ENCODE data around the gene RAB3GAP1.
"Not testable (repeated sequence)": the region's sequence is repeated elsewhere in the genome, so short reads cannot be mapped to it uniquely, and the experiment has no call there.

Gene RAB3GAP1

GRCh38 chr2:135030826-135031225 lies 21.3 kb upstream of the RAB3GAP1 start:
- POLR2A ChIA-PET = no interaction called here
- H3K9me3 ChIP-seq (ENCODE audit: control insufficient read depth, insufficient read depth, low read depth, low read length) = no peaks in the 10 kb centered on the region
- CTCF ChIA-PET = no interaction called here
- TF ChIP-seq, protein P1, sequence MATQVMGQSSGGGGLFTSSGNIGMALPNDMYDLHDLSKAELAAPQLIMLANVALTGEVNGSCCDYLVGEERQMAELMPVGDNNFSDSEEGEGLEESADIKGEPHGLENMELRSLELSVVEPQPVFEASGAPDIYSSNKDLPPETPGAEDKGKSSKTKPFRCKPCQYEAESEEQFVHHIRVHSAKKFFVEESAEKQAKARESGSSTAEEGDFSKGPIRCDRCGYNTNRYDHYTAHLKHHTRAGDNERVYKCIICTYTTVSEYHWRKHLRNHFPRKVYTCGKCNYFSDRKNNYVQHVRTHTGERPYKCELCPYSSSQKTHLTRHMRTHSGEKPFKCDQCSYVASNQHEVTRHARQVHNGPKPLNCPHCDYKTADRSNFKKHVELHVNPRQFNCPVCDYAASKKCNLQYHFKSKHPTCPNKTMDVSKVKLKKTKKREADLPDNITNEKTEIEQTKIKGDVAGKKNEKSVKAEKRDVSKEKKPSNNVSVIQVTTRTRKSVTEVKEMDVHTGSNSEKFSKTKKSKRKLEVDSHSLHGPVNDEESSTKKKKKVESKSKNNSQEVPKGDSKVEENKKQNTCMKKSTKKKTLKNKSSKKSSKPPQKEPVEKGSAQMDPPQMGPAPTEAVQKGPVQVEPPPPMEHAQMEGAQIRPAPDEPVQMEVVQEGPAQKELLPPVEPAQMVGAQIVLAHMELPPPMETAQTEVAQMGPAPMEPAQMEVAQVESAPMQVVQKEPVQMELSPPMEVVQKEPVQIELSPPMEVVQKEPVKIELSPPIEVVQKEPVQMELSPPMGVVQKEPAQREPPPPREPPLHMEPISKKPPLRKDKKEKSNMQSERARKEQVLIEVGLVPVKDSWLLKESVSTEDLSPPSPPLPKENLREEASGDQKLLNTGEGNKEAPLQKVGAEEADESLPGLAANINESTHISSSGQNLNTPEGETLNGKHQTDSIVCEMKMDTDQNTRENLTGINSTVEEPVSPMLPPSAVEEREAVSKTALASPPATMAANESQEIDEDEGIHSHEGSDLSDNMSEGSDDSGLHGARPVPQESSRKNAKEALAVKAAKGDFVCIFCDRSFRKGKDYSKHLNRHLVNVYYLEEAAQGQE (tag by site-specific recombination; IDR thresholded peaks at IDR 0.05) = peak; percentile 89
- TF ChIP-seq ZNF223 (tag by site-specific recombination; IDR thresholded peaks at IDR 0.05) = no peak
- no peak for TF ChIP-seq ZNF626 (tag by site-specific recombination; IDR thresholded peaks at IDR 0.05)
- TF ChIP-seq ZBTB1 (tag by site-specific recombination; IDR thresholded peaks at IDR 0.05) = no peak
- TF ChIP-seq ZNF398 (tag by site-specific recombination; IDR thresholded peaks at IDR 0.05) = no peak
- no peak for TF ChIP-seq SETDB1 (IDR thresholded peaks at IDR 0.05; ENCODE audit: insufficient read length, low read length)
- no peak for TF ChIP-seq ZNF426 (tag by site-specific recombination; IDR thresholded peaks at IDR 0.05)
- H3K27ac ChIP-seq (ENCODE audit: extremely low read depth, low read depth, low read length) = no peak overlapping the region
- no peak overlapping the region for H3K4me3 ChIP-seq (ENCODE audit: low read depth, low read length)
- no peaks in the 10 kb centered on the region for H3K4me1 ChIP-seq (ENCODE audit: control insufficient read depth, insufficient read depth, low read length)
- no peaks in the 10 kb centered on the region for H3K36me3 ChIP-seq (ENCODE audit: control insufficient read depth in 2 of 2, insufficient read depth in 1 of 2, low read length in 2 of 2)

DNA sequence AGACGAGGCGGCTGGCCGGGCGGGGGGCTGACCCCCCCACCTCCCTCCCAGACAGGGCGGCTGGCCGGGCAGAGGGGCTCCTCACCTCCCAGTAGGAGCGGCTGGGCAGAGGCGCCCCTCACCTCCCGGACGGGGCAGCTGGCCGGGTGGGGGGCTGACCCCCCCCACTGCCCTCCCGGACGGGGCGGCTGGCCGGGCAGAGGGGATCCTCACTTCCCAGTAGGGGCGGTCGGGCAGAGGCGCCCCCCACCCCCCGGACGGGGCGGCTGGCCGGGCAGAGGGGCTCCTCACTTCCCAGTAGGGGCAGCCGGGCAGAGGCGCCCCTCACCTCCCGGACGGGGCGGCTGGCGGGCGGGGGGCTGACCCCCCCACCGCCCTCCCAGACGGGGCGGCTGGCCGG lies 18.9 kb upstream of the RAB3GAP1 start:
- H3K9me3 ChIP-seq (ENCODE audit: control insufficient read depth, insufficient read depth, low read depth, low read length); H3K36me3 ChIP-seq (ENCODE audit: control insufficient read depth in 2 of 2, insufficient read depth in 1 of 2, low read length in 2 of 2); CTCF ChIA-PET; H3K4me1 ChIP-seq (ENCODE audit: control insufficient read depth, insufficient read depth, low read length); H3K4me3 ChIP-seq (ENCODE audit: low read depth, low read length); POLR2A ChIA-PET; H3K27ac ChIP-seq (ENCODE audit: extremely low read depth, low read depth, low read length): not testable (repeated sequence)

DNA sequence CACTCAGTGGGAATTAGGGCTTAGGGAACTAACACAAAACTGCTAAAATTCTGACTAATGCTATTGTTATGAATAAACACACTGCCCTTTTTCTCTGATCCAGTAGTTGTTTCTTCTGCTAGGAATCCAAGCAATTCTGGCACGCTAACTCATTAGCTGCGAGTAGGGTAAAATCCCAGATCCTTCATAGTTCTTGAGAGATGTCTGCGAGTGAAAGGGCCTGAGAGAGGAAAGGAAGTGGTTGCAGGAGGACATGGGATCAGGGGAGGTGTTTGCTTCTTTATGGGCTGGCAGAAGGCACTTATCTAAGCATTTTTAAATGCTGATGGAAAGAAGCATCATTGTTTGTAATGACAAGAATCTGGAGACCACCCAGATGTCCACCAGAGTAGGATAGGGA lies 14.3 kb upstream of the RAB3GAP1 start:
- no peaks in the 10 kb centered on the region for H3K36me3 ChIP-seq (ENCODE audit: control insufficient read depth in 2 of 2, insufficient read depth in 1 of 2, low read length in 2 of 2)
- CTCF ChIA-PET = interaction anchor here (0.6 to 1.1 kb wide), 3 partner anchors 11 to 33 kb away, joined by 3 read pairs; no protein-coding TSS in a partner anchor
- H3K9me3 ChIP-seq (ENCODE audit: control insufficient read depth, insufficient read depth, low read depth, low read length) = no peaks in the 10 kb centered on the region
- POLR2A ChIA-PET = no interaction called here
- no peaks in the 10 kb centered on the region for H3K4me1 ChIP-seq (ENCODE audit: control insufficient read depth, insufficient read depth, low read length)
- TF ChIP-seq ZNF623 (tag by site-specific recombination; IDR thresholded peaks at IDR 0.05) = no peak
- TF ChIP-seq MYNN (tag by site-specific recombination; IDR thresholded peaks at IDR 0.05; ENCODE audit: borderline replicate concordance) = no peak
- TF ChIP-seq, protein P2, sequence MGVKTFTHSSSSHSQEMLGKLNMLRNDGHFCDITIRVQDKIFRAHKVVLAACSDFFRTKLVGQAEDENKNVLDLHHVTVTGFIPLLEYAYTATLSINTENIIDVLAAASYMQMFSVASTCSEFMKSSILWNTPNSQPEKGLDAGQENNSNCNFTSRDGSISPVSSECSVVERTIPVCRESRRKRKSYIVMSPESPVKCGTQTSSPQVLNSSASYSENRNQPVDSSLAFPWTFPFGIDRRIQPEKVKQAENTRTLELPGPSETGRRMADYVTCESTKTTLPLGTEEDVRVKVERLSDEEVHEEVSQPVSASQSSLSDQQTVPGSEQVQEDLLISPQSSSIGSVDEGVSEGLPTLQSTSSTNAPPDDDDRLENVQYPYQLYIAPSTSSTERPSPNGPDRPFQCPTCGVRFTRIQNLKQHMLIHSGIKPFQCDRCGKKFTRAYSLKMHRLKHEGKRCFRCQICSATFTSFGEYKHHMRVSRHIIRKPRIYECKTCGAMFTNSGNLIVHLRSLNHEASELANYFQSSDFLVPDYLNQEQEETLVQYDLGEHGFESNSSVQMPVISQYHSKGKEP (tag by site-specific recombination; IDR thresholded peaks at IDR 0.05) = no peak
- H3K27ac ChIP-seq (ENCODE audit: extremely low read depth, low read depth, low read length) = no peak overlapping the region
- no peak overlapping the region for H3K4me3 ChIP-seq (ENCODE audit: low read depth, low read length)

DNA sequence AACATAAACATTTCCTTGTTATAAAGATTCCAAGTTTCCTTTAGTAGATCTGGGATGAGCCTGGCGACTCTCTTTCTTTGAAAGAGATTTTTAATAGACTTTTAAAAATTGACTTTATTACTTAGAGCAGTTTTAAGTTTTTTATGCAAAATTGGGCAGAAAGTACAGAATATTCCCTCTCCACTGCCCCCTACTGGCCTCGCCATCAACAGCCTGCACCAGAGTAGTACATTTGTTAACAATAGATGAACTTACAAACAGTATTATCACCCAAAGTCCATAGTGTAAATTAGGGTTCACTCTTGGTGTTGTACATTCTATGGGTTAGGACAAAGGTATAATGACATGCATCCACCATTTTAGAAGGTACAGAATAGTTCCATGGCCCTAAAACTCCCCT lies 8.7 kb upstream of the RAB3GAP1 start:
- H3K9me3 ChIP-seq (ENCODE audit: control insufficient read depth, insufficient read depth, low read depth, low read length) = no peaks in the 10 kb centered on the region
- no peak overlapping the region for H3K27ac ChIP-seq (ENCODE audit: extremely low read depth, low read depth, low read length)
- no peaks in the 10 kb centered on the region; the same call in 1 of the 2 replicates for H3K4me1 ChIP-seq (ENCODE audit: control insufficient read depth, insufficient read depth, low read length)
- CTCF ChIA-PET = interaction anchor here (0.6 to 1.0 kb wide), 4 partner anchors 22 to 236 kb away, joined by 3 read pairs; no protein-coding TSS in a partner anchor
- no peaks in the 10 kb centered on the region for H3K36me3 ChIP-seq (ENCODE audit: control insufficient read depth in 2 of 2, insufficient read depth in 1 of 2, low read length in 2 of 2)
- POLR2A ChIA-PET = no interaction called here
- no peak overlapping the region for H3K4me3 ChIP-seq (ENCODE audit: low read depth, low read length)
- TF ChIP-seq ZNF140 (tag by site-specific recombination; IDR thresholded peaks at IDR 0.05) (no peak), ZBTB10 (tag by site-specific recombination; IDR thresholded peaks at IDR 0.05) (no peak), ZEB2 (tag by site-specific recombination; IDR thresholded peaks at IDR 0.05) (no peak), ZSCAN16 (tag by site-specific recombination; IDR thresholded peaks at IDR 0.05) (no peak), KLF16 (tag by site-specific recombination; IDR thresholded peaks at IDR 0.05) (no peak), ZBTB20 (tag by site-specific recombination; IDR thresholded peaks at IDR 0.05) (no peak), ZNF175 (tag by site-specific recombination; IDR thresholded peaks at IDR 0.05) (no peak), ZNF580 (tag by site-specific recombination; IDR thresholded peaks at IDR 0.05) (no peak), ZNF391 (tag by site-specific recombination; IDR thresholded peaks at IDR 0.05; ENCODE audit: borderline replicate concordance, low read depth) (no peak)

Measured in HEK293 (cell line).